HEK293T (cell line): ENCODE measurements around the gene ZNF326.

ENCODE experiments used
- CTCF ChIA-PET: fragments of 350-600 bp; formaldehyde crosslinking; extraction: SDS; loops from one replicate; lab custom pipeline; 2021; ENCODE audit warnings: antibody characterized with exemption, inconsistent platforms; lab: Yijun Ruan, JAX
- POLR2A ChIA-PET: fragments of 350-600 bp; formaldehyde crosslinking; extraction: SDS; loops from one replicate; lab custom pipeline; 2020; ENCODE audit warnings: antibody characterized with exemption, inconsistent platforms; lab: Yijun Ruan, JAX
- DNase-seq: peaks from one replicate; pipeline ENCODE4 v3.0.0; 2012; ENCODE audit warnings: mixed read lengths; ENCODE audit errors: extremely low spot score
- ARNT ChIP-seq: fragments of 450-650 bp; IDR thresholded peaks from 2 replicates; pipeline ENCODE4 v1.6.1; 2017; ENCODE audit warnings: mild to moderate bottlenecking
- BHLHE40 ChIP-seq: fragments of 450-650 bp; IDR thresholded peaks from 2 replicates; pipeline ENCODE4 v1.6.1; 2016; ENCODE audit warnings: mild to moderate bottlenecking, moderate library complexity, borderline replicate concordance
- CTBP1 ChIP-seq: fragments of 450-650 bp; IDR thresholded peaks from 2 replicates; pipeline ENCODE4 v1.6.1; 2016; ENCODE audit warnings: borderline replicate concordance
- ELF4 ChIP-seq: fragments of 450-650 bp; IDR thresholded peaks from 2 replicates; pipeline ENCODE4 v1.6.1; 2017; ENCODE audit warnings: antibody characterized with exemption
- FOXA1 ChIP-seq: fragments of 450-650 bp; IDR thresholded peaks from 2 replicates; pipeline ENCODE4 v1.6.1; 2016; ENCODE audit warnings: mild to moderate bottlenecking
- FOXK2 ChIP-seq: fragments of 450-650 bp; IDR thresholded peaks from 2 replicates; pipeline ENCODE4 v1.6.1; 2016; ENCODE audit warnings: mild to moderate bottlenecking
- FOXM1 ChIP-seq: fragments of 450-650 bp; IDR thresholded peaks from 2 replicates; pipeline ENCODE4 v1.6.1; 2017; ENCODE audit warnings: mild to moderate bottlenecking, borderline replicate concordance
- HDGF ChIP-seq: fragments of 450-650 bp; IDR thresholded peaks from 2 replicates; pipeline ENCODE4 v1.6.1; 2017; ENCODE audit warnings: antibody characterized with exemption, borderline replicate concordance
- L3MBTL2 ChIP-seq: fragments of 450-650 bp; conservative IDR thresholded peaks from 2 replicates; pipeline ENCODE4 v1.6.1; 2016; ENCODE audit warnings: mild to moderate bottlenecking
- LEF1 ChIP-seq: fragments of 450-650 bp; IDR thresholded peaks from 2 replicates; pipeline ENCODE4 v1.6.1; 2017; ENCODE audit warnings: mild to moderate bottlenecking, borderline replicate concordance
- NFRKB ChIP-seq: fragments of 450-650 bp; IDR thresholded peaks from 2 replicates; pipeline ENCODE4 v1.6.1; 2016; ENCODE audit warnings: mild to moderate bottlenecking, moderate library complexity
- SP1 ChIP-seq: fragments of 450-650 bp; IDR thresholded peaks from 2 replicates; pipeline ENCODE4 v1.6.1; 2017
- SUZ12 ChIP-seq: fragments of 450-650 bp; IDR thresholded peaks from 2 replicates; pipeline ENCODE4 v1.6.1; 2016; ENCODE audit warnings: mild to moderate bottlenecking
- TARDBP ChIP-seq: fragments of 450-650 bp; IDR thresholded peaks from 2 replicates; pipeline ENCODE4 v1.6.1; 2016
- ZNF384 ChIP-seq: fragments of 450-650 bp; IDR thresholded peaks from 2 replicates; pipeline ENCODE4 v1.6.1; 2016
- TF ChIP-seq, protein P1 (sequence below): fragments of 450-650 bp; IDR thresholded peaks from 2 replicates; pipeline ENCODE4 v1.6.1; 2016

The ZNF326 gene

DNA sequence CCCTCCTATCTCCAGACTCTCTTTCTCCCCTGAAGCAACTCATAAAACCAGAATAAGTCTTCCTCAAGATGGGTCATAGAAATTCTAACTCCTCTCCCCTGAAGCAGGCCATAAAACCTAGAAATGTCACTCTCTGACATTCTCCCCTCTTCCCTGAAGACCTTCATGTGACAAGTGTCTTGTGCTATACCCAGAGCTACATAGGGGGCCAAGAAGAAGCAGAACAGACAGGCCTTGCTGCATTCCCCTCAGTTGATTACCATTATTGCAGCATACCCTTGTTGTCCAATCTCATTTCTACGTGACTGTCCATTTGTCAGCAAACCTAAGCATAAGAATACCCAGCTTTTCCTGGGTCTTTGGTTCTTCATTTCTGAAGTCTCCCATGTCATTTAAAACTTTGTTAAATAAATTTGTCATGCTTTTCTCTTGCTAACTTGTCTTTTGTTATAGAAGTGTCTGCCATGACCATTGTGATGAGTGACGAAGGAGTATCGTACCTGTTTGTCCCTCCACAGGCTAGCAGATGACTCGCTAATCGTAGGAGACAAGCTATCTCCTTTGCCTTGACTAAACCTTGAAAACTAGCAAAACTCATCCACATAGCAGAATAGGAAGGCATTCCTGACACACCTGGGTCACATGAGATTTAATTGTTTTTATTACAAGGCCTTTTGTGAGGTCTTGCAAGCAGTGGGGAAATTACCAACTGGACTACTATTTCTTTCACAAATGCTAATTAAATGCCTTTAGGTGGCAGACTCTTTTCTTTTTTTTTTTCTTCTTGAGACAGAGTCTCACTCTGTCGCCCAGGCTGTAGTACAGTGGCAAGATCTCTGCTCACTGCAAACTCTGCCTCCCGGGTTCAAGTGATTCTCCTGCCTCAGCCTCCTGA, 39.4 kb upstream of the ZNF326 start:
- POLR2A ChIA-PET, result no interaction called here
- TF ChIP-seq CTBP1, result no peak
- no peak for TF ChIP-seq HDGF
- TF ChIP-seq ARNT, result no peak
- TF ChIP-seq LEF1, result no peak
- no peak for TF ChIP-seq FOXA1
- no peak for TF ChIP-seq FOXK2
- TF ChIP-seq L3MBTL2, result no peak
- no peak for TF ChIP-seq TARDBP
- no peak for TF ChIP-seq ELF4
- no peak for TF ChIP-seq FOXM1
- CTCF ChIA-PET, result no interaction called here
- no peak for DNase-seq

DNA sequence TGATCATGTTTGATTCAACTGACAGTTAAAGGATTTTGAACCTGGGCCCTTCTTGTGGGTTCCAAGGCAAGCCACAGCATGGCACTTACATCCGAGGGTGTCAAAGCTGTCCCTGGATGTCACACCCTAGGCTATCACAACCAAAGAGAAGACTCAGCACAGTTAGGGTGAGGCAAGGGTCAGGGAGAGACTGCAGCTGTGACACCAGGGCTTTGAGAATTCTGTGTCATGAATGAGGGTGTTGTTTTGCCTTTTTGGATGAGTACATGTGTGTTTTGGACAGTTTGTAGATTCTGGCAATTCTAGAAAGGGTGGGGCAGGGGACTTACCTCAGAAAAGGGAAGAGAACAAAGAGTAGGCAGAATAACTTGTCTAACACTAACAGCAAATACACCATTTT, 37.8 kb upstream of the ZNF326 start:
- DNase-seq, result no peak
- ChIA-PET POLR2A (no interaction called here), CTCF (no interaction called here)
- no peak for TF ChIP-seq CTBP1
- no peak for TF ChIP-seq ARNT
- TF ChIP-seq TARDBP, result no peak
- no peak for TF ChIP-seq FOXM1
- TF ChIP-seq LEF1, result no peak
- TF ChIP-seq SUZ12, result no peak
- TF ChIP-seq SP1, result no peak
- no peak for TF ChIP-seq HDGF

DNA sequence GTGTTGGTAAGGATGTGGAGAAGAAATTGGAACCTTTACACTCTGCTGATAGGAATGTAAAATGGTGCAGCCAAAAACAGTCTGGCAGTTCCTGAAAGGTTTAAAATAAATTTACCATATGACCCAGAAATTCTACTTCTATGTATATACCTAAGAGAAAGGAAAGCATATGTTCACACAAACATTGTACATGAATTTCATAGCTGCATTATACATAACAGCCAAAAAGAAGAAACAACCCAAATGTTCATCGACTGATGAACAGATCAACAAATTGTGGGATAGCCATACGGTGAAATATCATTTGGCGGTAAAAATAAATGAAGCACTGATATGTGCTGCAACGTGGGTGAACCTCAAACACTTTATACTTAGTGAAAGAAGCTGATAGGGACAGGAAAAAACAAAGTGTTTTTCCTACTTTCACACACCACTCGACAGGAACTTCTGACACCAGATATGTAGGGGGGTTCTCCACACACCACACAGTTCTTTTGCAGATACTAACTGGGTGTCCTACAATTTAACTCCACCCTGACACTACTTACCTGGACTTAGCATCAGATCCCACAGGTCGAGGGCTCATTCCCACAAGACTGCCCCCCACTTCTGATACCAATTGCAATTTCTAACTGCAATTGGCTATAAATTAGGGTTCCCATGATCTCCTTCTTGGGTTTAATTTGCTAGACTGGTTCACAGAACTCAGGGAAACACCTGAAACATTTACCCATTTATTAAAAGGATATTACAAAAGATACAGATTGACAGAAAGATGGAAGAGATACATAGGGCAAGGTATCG, 35.9 kb upstream of the ZNF326 start:
- TF ChIP-seq, protein P1, sequence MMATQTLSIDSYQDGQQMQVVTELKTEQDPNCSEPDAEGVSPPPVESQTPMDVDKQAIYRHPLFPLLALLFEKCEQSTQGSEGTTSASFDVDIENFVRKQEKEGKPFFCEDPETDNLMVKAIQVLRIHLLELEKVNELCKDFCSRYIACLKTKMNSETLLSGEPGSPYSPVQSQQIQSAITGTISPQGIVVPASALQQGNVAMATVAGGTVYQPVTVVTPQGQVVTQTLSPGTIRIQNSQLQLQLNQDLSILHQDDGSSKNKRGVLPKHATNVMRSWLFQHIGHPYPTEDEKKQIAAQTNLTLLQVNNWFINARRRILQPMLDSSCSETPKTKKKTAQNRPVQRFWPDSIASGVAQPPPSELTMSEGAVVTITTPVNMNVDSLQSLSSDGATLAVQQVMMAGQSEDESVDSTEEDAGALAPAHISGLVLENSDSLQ, result no peak
- TF ChIP-seq FOXA1, result no peak
- TF ChIP-seq TARDBP, result no peak
- TF ChIP-seq FOXM1, result no peak
- TF ChIP-seq LEF1, result no peak
- DNase-seq, result no peak
- CTCF ChIA-PET, result no interaction called here
- POLR2A ChIA-PET, result no interaction called here

DNA sequence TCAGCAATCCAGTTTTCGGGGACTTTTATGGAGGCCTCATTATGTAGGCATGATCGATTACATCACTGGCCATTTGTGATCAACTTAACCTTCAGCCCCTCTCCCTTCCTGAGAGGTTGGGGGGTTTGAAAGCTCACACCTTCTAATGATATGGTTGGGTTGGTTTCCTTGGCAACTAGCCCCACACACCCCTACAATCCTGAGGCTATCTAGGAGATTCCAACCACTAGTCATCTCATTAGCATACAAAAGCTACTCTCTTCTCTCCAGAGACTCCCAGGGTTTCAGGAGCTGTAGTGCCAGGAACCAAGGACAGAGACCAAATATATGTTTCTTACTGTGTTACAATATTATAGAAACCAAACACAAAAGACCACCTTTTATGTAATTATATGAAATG, 35.2 kb upstream of the ZNF326 start:
- POLR2A ChIA-PET, result no interaction called here
- TF ChIP-seq SUZ12 (no peak), FOXA1 (no peak)
- DNase-seq, result no peak
- CTCF ChIA-PET, result no interaction called here

DNA sequence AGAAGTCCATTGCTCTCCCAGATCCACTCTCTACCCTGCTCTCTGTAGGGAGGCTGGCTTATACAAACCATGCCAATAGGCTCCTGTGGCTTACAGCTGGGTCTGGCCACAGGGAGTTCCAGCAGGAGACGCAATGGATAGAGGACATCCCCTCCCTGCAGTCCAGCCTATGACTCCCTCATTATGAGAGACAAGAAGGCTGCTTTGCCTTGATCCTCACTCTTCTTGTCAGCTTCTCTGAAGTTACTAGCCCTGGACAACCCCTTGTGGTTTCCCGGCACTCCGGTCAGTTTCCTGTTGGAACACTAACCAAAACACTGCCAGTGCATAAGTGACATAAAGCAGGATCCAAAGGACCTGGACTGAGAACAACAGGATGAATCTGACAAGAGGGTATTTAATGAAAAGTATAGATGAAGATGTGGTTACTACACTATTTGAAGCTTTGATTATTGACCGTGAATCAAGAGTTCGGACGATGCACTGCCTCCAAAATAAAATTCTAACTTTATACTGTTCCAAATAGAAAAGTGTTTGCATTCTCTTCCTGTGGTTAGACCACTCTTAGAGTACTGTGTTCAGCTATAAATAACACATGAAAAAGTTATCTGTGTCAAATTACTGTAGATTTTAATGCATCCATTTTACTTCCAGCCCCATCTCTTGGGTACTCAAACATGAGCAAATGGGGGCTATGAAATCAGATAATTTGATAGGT, 32.7 kb upstream of the ZNF326 start:
- ChIA-PET POLR2A (no interaction called here), CTCF (interaction anchor here (0.8 kb wide), 1 partner anchor 150 kb away, joined by 3 read pairs; no protein-coding TSS in a partner anchor)
- DNase-seq, result no peak
- TF ChIP-seq SP1 (no peak), HDGF (no peak), BHLHE40 (no peak), L3MBTL2 (no peak), CTBP1 (no peak), FOXA1 (no peak), ELF4 (no peak), ZNF384 (no peak), FOXM1 (no peak), FOXK2 (no peak), ARNT (no peak), TARDBP (no peak), LEF1 (no peak), SUZ12 (no peak), NFRKB (no peak)
- TF ChIP-seq, protein P1, result no peak

DNA sequence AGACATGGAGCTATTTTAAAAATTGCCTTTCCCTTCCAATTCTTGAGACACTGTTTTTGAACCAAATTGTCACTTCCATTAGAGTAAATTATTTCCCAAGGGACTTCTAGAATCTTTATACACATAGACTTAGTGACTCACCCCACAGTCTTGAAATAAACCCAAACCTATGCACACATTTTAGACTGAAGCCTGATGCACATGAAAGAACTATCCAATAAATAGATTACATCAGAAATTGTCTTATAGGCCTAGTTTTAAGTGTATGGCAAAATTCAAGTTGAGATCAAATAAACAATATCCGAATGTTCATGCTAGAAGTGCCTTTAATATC, 32.2 kb upstream of the ZNF326 start:
- ChIA-PET CTCF (interaction anchor here (0.8 kb wide), 1 partner anchor 151 kb away, joined by 3 read pairs; no protein-coding TSS in a partner anchor), POLR2A (no interaction called here)
- no peak for DNase-seq
- TF ChIP-seq ZNF384 (no peak), BHLHE40 (no peak), FOXK2 (no peak)
